PC-3 (cell line): ENCODE results near the gene RHBDD3.

ENCODE experiments used
- EZH2 ChIP-seq: fragments of 300-600 bp; sonication (generic); IDR thresholded peaks from one replicate; pipeline ENCODE4 v1.6.1; 2017; ENCODE audit warnings: antibody characterized with exemption, mild to moderate bottlenecking, low read length; ENCODE audit not compliant: unreplicated experiment
- EZH2phosphoT487 ChIP-seq: fragments of 300-600 bp; sonication (generic); IDR thresholded peaks from 2 replicates; pipeline ENCODE4 v1.6.1; 2018; ENCODE audit warnings: mild to moderate bottlenecking, antibody characterized with exemption, low read length, borderline replicate concordance
- TF ChIP-seq, protein P1 (sequence below): fragments of 300-600 bp; sonication (generic); conservative IDR thresholded peaks from 2 replicates; pipeline ENCODE4 v1.5.1; 2017; ENCODE audit warnings: antibody characterized with exemption, low read depth, mild to moderate bottlenecking, low read length

DNA sequence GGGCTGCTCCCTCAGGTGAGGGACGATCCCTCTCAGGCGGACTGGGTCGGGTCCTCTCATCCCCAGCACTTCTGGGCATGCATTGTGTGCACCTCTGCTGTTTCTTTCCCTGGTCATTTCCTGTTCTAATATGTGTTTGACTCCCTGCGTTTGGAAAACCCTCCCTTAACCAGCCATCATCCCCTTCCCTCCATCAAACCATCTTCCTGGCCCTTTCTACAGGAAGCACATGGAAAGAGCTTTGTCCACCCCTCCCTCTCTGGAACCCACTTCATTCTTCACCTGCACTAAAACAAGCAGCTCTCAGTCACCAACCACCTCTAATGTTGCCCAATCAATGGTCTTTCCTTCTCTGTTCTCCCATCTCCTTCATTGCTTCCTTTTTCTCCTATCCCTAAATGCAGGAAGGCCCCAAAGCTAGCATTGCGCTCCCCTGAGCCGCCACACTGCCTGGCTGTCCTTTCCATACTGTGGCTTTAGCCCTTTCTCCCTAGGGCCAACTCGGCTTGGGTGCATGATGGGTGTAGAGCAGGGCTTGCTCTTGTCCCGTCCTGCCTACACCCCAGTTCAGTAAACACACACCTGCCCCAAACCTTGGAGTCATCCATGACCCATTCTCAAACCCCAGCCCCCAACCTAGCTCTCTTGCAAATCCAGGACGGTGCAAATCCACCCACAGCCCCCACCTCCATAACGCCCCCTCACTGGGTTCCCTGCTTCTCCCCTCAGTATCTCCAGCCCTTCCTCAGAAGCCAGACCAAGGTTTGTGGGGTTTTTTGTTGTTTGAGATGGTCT, 33.2 kb upstream of the RHBDD3 start:
- TF ChIP-seq, protein P1, sequence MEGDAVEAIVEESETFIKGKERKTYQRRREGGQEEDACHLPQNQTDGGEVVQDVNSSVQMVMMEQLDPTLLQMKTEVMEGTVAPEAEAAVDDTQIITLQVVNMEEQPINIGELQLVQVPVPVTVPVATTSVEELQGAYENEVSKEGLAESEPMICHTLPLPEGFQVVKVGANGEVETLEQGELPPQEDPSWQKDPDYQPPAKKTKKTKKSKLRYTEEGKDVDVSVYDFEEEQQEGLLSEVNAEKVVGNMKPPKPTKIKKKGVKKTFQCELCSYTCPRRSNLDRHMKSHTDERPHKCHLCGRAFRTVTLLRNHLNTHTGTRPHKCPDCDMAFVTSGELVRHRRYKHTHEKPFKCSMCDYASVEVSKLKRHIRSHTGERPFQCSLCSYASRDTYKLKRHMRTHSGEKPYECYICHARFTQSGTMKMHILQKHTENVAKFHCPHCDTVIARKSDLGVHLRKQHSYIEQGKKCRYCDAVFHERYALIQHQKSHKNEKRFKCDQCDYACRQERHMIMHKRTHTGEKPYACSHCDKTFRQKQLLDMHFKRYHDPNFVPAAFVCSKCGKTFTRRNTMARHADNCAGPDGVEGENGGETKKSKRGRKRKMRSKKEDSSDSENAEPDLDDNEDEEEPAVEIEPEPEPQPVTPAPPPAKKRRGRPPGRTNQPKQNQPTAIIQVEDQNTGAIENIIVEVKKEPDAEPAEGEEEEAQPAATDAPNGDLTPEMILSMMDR = no peak
- TF ChIP-seq EZH2 = no peak
- no peak for TF ChIP-seq EZH2phosphoT487
